ENCODE data around the gene TMEM178A.

DNA sequence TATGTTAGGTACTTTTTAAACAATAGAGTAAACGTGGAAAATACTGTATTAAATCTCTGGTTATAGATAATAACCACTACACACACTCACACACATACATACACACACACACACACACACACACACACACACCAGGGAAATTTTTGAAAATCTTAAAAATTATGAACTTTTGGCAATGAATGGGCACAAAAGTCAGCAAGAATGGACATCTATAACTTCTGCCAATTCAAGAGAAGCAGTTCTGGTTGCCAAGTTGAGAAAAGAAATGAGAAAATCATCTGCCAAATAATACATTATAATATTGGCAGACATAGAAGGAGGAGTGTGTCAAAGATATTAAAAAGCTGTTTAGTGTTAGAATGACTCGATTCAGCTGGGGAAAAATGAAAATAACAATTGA lies 42.9 kb upstream of the TMEM178A start:
- TF ChIP-seq, protein P1, sequence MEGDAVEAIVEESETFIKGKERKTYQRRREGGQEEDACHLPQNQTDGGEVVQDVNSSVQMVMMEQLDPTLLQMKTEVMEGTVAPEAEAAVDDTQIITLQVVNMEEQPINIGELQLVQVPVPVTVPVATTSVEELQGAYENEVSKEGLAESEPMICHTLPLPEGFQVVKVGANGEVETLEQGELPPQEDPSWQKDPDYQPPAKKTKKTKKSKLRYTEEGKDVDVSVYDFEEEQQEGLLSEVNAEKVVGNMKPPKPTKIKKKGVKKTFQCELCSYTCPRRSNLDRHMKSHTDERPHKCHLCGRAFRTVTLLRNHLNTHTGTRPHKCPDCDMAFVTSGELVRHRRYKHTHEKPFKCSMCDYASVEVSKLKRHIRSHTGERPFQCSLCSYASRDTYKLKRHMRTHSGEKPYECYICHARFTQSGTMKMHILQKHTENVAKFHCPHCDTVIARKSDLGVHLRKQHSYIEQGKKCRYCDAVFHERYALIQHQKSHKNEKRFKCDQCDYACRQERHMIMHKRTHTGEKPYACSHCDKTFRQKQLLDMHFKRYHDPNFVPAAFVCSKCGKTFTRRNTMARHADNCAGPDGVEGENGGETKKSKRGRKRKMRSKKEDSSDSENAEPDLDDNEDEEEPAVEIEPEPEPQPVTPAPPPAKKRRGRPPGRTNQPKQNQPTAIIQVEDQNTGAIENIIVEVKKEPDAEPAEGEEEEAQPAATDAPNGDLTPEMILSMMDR (IDR thresholded peaks at IDR 0.05): no peak
- no peak for TF ChIP-seq POLR2A (IDR thresholded peaks at IDR 0.05)
